Right lobe of liver (tissue), 4 donors: ENCODE measurements around the gene RPRM.

ENCODE experiments used
- CTCF ChIP-seq, 4 donors: fragments of 200-600 bp in 3 of 4; fragments of 450-650 bp in 1 of 4; IDR thresholded peaks; one replicate each; pipeline versions ENCODE4 v1.5.1 to v1.8.0; 2016 to 2022; ENCODE audit warnings: antibody characterized with exemption in 4 of 4, mild to moderate bottlenecking in 2 of 4
- POLR2A ChIP-seq: fragments of 450-650 bp; IDR thresholded peaks from one replicate; pipeline ENCODE4 v1.6.1; 2017; ENCODE audit warnings: antibody characterized with exemption, mild to moderate bottlenecking
- donor health status: DM: no; HTN: no; CAD: no.
- donor health status: DM: no; HTN: no; CAD: no.
- donor health status: DM: no; HTN: yes; CAD: no.

GRCh38 chr2:153455403-153455802 is 23.2 kb downstream of the RPRM start:
- TF ChIP-seq CTCF (IDR thresholded peaks at IDR 0.05) (no peak), POLR2A (no peak)
